Measurements from ENCODE around the gene ZSCAN20. TPM values are rescaled to one million over a fixed set of nuclear protein-coding genes. Genes with fewer than 3 reads are reported as not detected.
"Not testable (repeated sequence)": the region's sequence is repeated elsewhere in the genome, so short reads cannot be mapped to it uniquely, and the experiment has no call there.

The ZSCAN20 gene
- total and polyA plus RNA-seq, 4 donors = 0.48 to 2.3 (median 1.3) TPM

- TF ChIP-seq REST (IDR thresholded peaks at IDR 0.05) (no peak), GABPA (IDR thresholded peaks at IDR 0.05 in 1 of 2, conservative IDR thresholded peaks at IDR 0.05 in 1 of 2) (no peak), RAD21 (IDR thresholded peaks at IDR 0.05) (no peak), NR2F2 (IDR thresholded peaks at IDR 0.05) (no peak), TAF1 (conservative IDR thresholded peaks at IDR 0.05) (no peak), RXRA (IDR thresholded peaks at IDR 0.05) (no peak), MAX (IDR thresholded peaks at IDR 0.05) (no peak), EGR1 (IDR thresholded peaks at IDR 0.05; ENCODE audit: low read depth in 2 of 2) (no peak), SP1 (IDR thresholded peaks at IDR 0.05) (no peak)
Measured at GRCh38 chr1:33507661-33508060, 35.2 kb downstream of the ZSCAN20 start (continued).

DNA sequence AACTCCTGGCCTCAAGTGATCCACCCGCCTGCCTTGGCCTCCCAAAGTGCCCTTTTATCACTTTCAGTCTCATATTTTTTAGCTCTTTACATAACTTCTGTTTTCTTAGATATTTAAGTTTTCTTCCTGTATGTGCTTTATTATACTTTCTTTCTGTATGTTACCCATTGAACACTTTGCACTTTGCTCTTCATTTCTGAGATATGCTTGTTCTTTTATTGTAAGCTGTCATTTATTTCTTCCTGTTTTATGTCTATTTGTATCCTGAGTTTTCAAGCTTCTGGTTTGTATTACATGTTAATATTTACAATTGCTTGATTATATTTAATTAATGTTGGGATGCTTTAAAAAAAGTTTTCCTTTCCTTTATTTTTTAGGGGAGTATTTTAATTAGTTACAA lies 35.7 kb downstream of the ZSCAN20 start:
- TF ChIP-seq SP1 (IDR thresholded peaks at IDR 0.05) (no peak), FOXA1 (IDR thresholded peaks at IDR 0.05) (no peak), HNF4G (IDR thresholded peaks at IDR 0.05) (no peak), FOXA2 (IDR thresholded peaks at IDR 0.05) (no peak), RXRA (IDR thresholded peaks at IDR 0.05) (no peak)
- Histone ChIP-seq H3K27me3 (ENCODE audit: control insufficient read depth in 4 of 4, insufficient read depth in 4 of 4, low read length in 3 of 4) (no peaks in the 10 kb centered on the region), H3K4me3 (ENCODE audit: low read depth in 1 of 3, low read length in 3 of 3) (no peak overlapping the region), H3K9ac (ENCODE audit: low read depth in 1 of 2, low read length in 2 of 2) (no peak overlapping the region), H3K4me1 (ENCODE audit: control insufficient read depth in 4 of 4, insufficient read depth in 4 of 4, low read length in 3 of 4) (no peaks in the 10 kb centered on the region), H3K9me3 (ENCODE audit: control insufficient read depth in 4 of 4, low read length in 3 of 4) (no peaks in the 10 kb centered on the region), H3K27ac (ENCODE audit: low read depth in 1 of 2, low read length in 2 of 2) (no peak overlapping the region), H3K36me3 (ENCODE audit: control insufficient read depth in 4 of 4, insufficient read depth in 3 of 4, low read depth in 1 of 4, low read length in 3 of 4) (no peaks in the 10 kb centered on the region)
- WGBS = 78% methylated on average over 1 of the region's 1 CpG
- DNase-seq (ENCODE audit: low spot score) = no peak

GRCh38 chr1:33509276-33509675 lies 36.8 kb downstream of the ZSCAN20 start:
- not testable (repeated sequence) for H3K27ac ChIP-seq (ENCODE audit: low read depth in 1 of 2, low read length in 2 of 2); H3K4me3 ChIP-seq (ENCODE audit: low read depth in 1 of 3, low read length in 3 of 3); H3K9ac ChIP-seq (ENCODE audit: low read depth in 1 of 2, low read length in 2 of 2); H3K4me1 ChIP-seq (ENCODE audit: control insufficient read depth in 4 of 4, insufficient read depth in 4 of 4, low read length in 3 of 4); H3K27me3 ChIP-seq (ENCODE audit: control insufficient read depth in 4 of 4, insufficient read depth in 4 of 4, low read length in 3 of 4); H3K36me3 ChIP-seq (ENCODE audit: control insufficient read depth in 4 of 4, insufficient read depth in 3 of 4, low read depth in 1 of 4, low read length in 3 of 4); H3K9me3 ChIP-seq (ENCODE audit: control insufficient read depth in 4 of 4, low read length in 3 of 4); DNase-seq (ENCODE audit: low spot score)
- 94% methylated on average over 24 of the region's 24 CpGs for WGBS

DNA sequence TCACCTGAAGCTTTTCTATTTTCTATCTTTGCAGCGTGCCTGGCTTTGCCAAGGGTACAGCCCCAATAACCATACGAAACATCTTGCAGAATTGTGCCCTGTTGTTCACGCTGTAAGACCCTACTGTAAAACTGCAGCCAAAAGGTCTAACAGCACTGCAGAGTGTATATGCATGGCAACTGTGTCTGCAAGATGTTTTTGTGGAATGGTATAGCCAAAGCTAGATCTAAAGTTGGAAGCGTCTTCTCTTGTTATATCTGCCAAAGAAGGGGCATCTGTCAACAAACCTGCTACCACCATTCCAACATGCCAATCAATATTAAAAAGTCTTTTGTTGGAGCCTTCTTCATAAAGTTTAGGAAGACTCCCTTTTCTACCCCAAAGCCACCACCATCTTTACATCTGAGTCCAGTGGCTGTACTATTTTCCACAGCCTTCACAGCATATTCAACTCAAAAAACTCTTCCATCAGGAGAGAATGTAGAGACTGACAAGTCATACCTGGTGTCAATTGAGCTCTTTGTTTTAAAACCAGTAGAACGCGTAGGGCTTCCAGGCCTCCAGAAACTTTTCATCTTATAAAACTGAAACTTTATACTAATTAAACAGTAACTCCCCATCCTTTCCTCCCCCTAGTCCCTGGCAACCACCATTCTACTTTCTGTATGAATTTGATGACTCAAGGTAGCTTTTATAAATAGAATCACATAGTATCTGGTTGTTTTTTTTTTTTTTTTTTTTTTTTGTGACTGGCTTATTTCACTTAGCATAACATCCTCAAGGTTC lies 40.0 kb downstream of the ZSCAN20 start:
- WGBS = 87% methylated on average over 6 of the region's 6 CpGs
- TF ChIP-seq, protein P1, sequence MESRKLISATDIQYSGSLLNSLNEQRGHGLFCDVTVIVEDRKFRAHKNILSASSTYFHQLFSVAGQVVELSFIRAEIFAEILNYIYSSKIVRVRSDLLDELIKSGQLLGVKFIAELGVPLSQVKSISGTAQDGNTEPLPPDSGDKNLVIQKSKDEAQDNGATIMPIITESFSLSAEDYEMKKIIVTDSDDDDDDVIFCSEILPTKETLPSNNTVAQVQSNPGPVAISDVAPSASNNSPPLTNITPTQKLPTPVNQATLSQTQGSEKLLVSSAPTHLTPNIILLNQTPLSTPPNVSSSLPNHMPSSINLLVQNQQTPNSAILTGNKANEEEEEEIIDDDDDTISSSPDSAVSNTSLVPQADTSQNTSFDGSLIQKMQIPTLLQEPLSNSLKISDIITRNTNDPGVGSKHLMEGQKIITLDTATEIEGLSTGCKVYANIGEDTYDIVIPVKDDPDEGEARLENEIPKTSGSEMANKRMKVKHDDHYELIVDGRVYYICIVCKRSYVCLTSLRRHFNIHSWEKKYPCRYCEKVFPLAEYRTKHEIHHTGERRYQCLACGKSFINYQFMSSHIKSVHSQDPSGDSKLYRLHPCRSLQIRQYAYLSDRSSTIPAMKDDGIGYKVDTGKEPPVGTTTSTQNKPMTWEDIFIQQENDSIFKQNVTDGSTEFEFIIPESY (IDR thresholded peaks at IDR 0.05) = no peak
- Histone ChIP-seq H3K9me3 (ENCODE audit: control insufficient read depth in 4 of 4, low read length in 3 of 4) (no peaks in the 10 kb centered on the region), H3K9ac (ENCODE audit: low read depth in 1 of 2, low read length in 2 of 2) (no peak overlapping the region), H3K36me3 (ENCODE audit: control insufficient read depth in 4 of 4, insufficient read depth in 3 of 4, low read depth in 1 of 4, low read length in 3 of 4) (no peaks in the 10 kb centered on the region), H3K27me3 (ENCODE audit: control insufficient read depth in 4 of 4, insufficient read depth in 4 of 4, low read length in 3 of 4) (no peaks in the 10 kb centered on the region), H3K27ac (ENCODE audit: low read depth in 1 of 2, low read length in 2 of 2) (no peak overlapping the region), H3K4me1 (ENCODE audit: control insufficient read depth in 4 of 4, insufficient read depth in 4 of 4, low read length in 3 of 4) (no peaks in the 10 kb centered on the region), H3K4me3 (ENCODE audit: low read depth in 1 of 3, low read length in 3 of 3) (no peak overlapping the region)
- DNase-seq (ENCODE audit: low spot score) = no peak

Data from liver (tissue), 9 donors.